Endothelial cell of umbilical vein (primary cell): ENCODE results near the gene OR1F1.
A peak's percentile ranks its signal among the peaks of the same experiment; 100 is the strongest.

Experiments used
- EZH2 ChIP-seq: IDR thresholded peaks from 2 replicates; pipeline ENCODE4 v1.6.1; 2012; ENCODE audit warnings: borderline replicate concordance, low read depth, mild to moderate bottlenecking, moderate library complexity, low read length, inconsistent platforms; ENCODE audit not compliant: severe bottlenecking
- FOS ChIP-seq: IDR thresholded peaks from 2 replicates; pipeline ENCODE4 v1.6.1; 2011; ENCODE audit warnings: mild to moderate bottlenecking, low read length, moderate library complexity, borderline replicate concordance; ENCODE audit not compliant: insufficient read depth
- JUN ChIP-seq: IDR thresholded peaks from 2 replicates; pipeline ENCODE4 v1.6.1; 2011; ENCODE audit warnings: borderline replicate concordance, low read depth; ENCODE audit not compliant: insufficient read length, insufficient read depth
- MAX ChIP-seq: IDR thresholded peaks from 2 replicates; pipeline ENCODE4 v1.6.1; 2011; ENCODE audit not compliant: insufficient read depth, insufficient read length
- MYC ChIP-seq: IDR thresholded peaks from one replicate; pipeline ENCODE4 v1.6.1; 2011; ENCODE audit warnings: mild to moderate bottlenecking, low read depth, low read length
- POLR2A ChIP-seq: IDR thresholded peaks from 2 replicates; pipeline ENCODE4 v1.6.1; 2012; ENCODE audit warnings: low read depth, mild to moderate bottlenecking, control low read depth, low read length
- POLR2AphosphoS5 ChIP-seq: IDR thresholded peaks from 2 replicates; pipeline ENCODE4 v1.6.1; 2012; ENCODE audit warnings: low read depth, mild to moderate bottlenecking, control low read depth, low read length, moderate library complexity; ENCODE audit not compliant: insufficient read depth
- TF ChIP-seq, protein P1 (sequence below), 2 donors: IDR thresholded peaks; 1 replicate in 1 of 2; 2 replicates in 1 of 2; pipeline ENCODE4 v1.5.1; 2011; ENCODE audit warnings: low read length in 2 of 2, mild to moderate bottlenecking in 2 of 2, moderate library complexity in 2 of 2, control low read depth in 1 of 2, inconsistent platforms in 1 of 2, low read depth in 1 of 2; ENCODE audit not compliant: insufficient read depth in 1 of 2; ENCODE audit errors: extremely low read depth in 1 of 2

- TF ChIP-seq, protein P1, sequence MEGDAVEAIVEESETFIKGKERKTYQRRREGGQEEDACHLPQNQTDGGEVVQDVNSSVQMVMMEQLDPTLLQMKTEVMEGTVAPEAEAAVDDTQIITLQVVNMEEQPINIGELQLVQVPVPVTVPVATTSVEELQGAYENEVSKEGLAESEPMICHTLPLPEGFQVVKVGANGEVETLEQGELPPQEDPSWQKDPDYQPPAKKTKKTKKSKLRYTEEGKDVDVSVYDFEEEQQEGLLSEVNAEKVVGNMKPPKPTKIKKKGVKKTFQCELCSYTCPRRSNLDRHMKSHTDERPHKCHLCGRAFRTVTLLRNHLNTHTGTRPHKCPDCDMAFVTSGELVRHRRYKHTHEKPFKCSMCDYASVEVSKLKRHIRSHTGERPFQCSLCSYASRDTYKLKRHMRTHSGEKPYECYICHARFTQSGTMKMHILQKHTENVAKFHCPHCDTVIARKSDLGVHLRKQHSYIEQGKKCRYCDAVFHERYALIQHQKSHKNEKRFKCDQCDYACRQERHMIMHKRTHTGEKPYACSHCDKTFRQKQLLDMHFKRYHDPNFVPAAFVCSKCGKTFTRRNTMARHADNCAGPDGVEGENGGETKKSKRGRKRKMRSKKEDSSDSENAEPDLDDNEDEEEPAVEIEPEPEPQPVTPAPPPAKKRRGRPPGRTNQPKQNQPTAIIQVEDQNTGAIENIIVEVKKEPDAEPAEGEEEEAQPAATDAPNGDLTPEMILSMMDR (IDR thresholded peaks at IDR 0.05; ENCODE audit: extremely low read depth in 1 of 2, insufficient read depth in 1 of 2, low read depth in 1 of 2, low read length in 2 of 2) = peak; percentile 50 to 78
- no peak for TF ChIP-seq FOS
- no peak for TF ChIP-seq POLR2A
- no peak for TF ChIP-seq JUN
- TF ChIP-seq POLR2AphosphoS5 = no peak
- no peak for TF ChIP-seq EZH2
- TF ChIP-seq MAX = no peak
- no peak for TF ChIP-seq MYC
Observed at GRCh38 chr16:3149630-3150345, 38.2 kb upstream of the OR1F1 start.
